ENCODE results near the gene SPHK2.

GRCh38 chr19:48603001-48603400 is 16.3 kb upstream of the SPHK2 start:
- TF ChIP-seq CTCF (IDR thresholded peaks at IDR 0.05 in 4 of 5, conservative IDR thresholded peaks at IDR 0.05 in 1 of 5) = no peak
- TF ChIP-seq POLR2A (IDR thresholded peaks at IDR 0.05) = no peak
